ENCODE data around the gene ABCA5. TPM values are rescaled to one million over a fixed set of nuclear protein-coding genes. Genes with fewer than 3 reads are reported as not detected.
"Not testable (repeated sequence)": the region's sequence is repeated elsewhere in the genome, so short reads cannot be mapped to it uniquely, and the experiment has no call there.

ABCA5 gene
- total RNA-seq, 2 donors from 2014 or later = 2.7 to 2.8 TPM

DNA sequence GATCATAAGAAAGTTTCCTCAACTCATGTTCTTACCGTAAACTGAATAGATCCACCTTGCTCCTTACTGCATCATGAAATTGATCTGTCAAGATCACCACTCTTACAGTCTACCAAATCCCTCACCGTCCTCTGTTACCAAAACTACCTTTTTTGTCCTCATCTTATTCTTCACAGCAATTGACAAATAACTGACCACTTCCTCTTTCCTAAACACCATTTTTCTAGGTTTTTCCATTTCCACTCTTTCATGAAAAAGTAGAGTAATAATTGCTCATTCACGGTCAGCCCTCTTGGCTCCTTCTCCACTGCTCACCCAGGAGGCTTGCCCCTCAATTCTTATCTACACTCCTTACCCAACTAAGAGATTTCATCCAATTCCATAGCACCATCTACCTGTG lies 44.9 kb downstream of the ABCA5 start:
- Histone ChIP-seq H3K36me3 (ENCODE audit: control insufficient read depth, insufficient read depth, low read length) (no peaks in the 10 kb centered on the region), H3K9ac (ENCODE audit: extremely low read depth, low read length, poor library complexity, severe bottlenecking) (no peak overlapping the region), H3K4me3 (ENCODE audit: low read length) (no peak overlapping the region), H3K4me1 (ENCODE audit: control insufficient read depth, insufficient read depth, low read length) (no peaks in the 10 kb centered on the region), H3K27me3 (ENCODE audit: control insufficient read depth, insufficient read depth, low read length, poor library complexity, severe bottlenecking) (no peaks in the 10 kb centered on the region), H3K27ac (ENCODE audit: low read depth, low read length) (no peak overlapping the region), H3K9me3 (ENCODE audit: control insufficient read depth, low read length) (no peaks in the 10 kb centered on the region)
- no peak for DNase-seq
- Mint-ChIP-seq H3K36me3 (ENCODE audit: low read depth) (no peaks in the 10 kb centered on the region), H3K27ac (no peak overlapping the region), H3K9me3 (no peaks in the 10 kb centered on the region), H3K4me3 (no peak overlapping the region), H3K27me3 (ENCODE audit: insufficient read depth) (no peaks in the 10 kb centered on the region), H3K4me1 (no peaks in the 10 kb centered on the region)
- 82 to 89% methylated on average over 3 of the region's 3 CpGs for WGBS, 2 experiments (ENCODE audit: insufficient coverage in 1 of 2, insufficient read length in 1 of 2)
- TF ChIP-seq CTCF (conservative IDR thresholded peaks at IDR 0.05) = no peak

DNA sequence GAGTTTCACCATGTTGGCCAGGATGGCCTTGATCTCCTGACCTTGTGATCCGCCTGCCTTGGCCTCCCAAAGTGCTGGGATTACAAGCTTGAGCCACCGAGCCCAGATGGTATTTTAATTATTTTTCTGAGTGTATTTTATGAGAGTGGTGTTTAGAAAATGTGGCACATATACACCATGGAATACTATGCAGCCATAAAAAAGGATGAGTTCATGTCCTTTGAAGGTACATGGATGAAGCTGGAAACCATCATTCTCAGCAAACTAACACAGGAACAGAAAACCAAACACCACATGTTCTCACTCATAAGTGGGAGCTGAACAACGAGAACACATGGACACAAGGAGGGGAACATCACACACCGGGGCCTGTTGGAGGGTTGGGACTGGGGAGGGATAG lies 50.7 kb downstream of the ABCA5 start:
- not testable (repeated sequence) for H3K27ac Mint-ChIP-seq; DNase-seq; H3K4me3 Mint-ChIP-seq; H3K4me1 Mint-ChIP-seq; H3K27ac ChIP-seq (ENCODE audit: low read depth, low read length); H3K27me3 Mint-ChIP-seq (ENCODE audit: insufficient read depth); H3K4me1 ChIP-seq (ENCODE audit: control insufficient read depth, insufficient read depth, low read length); H3K9me3 ChIP-seq (ENCODE audit: control insufficient read depth, low read length); H3K36me3 Mint-ChIP-seq (ENCODE audit: low read depth); H3K27me3 ChIP-seq (ENCODE audit: control insufficient read depth, insufficient read depth, low read length, poor library complexity, severe bottlenecking); H3K4me3 ChIP-seq (ENCODE audit: low read length); H3K9me3 Mint-ChIP-seq; H3K9ac ChIP-seq (ENCODE audit: extremely low read depth, low read length, poor library complexity, severe bottlenecking); H3K36me3 ChIP-seq (ENCODE audit: control insufficient read depth, insufficient read depth, low read length)
- 100% methylated on average over 4 of the region's 4 CpGs; no CpG with 5 or more reads in 1 of the 2 experiments for WGBS, 2 experiments (ENCODE audit: insufficient coverage in 1 of 2, insufficient read length in 1 of 2)

DNA sequence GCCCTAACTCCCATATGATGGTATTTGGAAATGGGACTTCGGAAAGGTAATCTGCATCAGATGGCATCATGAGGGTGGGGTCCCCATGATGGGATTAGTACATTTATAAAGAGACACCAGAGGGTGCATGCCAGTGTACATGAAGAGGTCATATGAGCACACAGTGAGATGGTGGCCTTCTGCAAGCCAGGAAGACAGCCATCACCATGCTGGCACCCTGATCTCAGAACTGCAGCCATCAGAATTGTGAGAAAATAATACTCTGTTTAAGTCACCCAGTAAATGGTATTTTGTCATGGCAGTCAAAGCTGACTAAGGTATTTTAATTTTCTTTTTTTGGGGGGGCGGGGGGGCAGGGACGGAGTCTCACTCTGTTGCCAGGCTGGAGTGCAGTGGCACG lies 51.2 kb downstream of the ABCA5 start:
- no peaks in the 10 kb centered on the region for H3K36me3 Mint-ChIP-seq (ENCODE audit: low read depth)
- no peak for TF ChIP-seq CTCF (conservative IDR thresholded peaks at IDR 0.05)
- H3K4me1 Mint-ChIP-seq = no peaks in the 10 kb centered on the region
- no peak for DNase-seq
- Histone ChIP-seq H3K27me3 (ENCODE audit: control insufficient read depth, insufficient read depth, low read length, poor library complexity, severe bottlenecking) (no peaks in the 10 kb centered on the region), H3K9me3 (ENCODE audit: control insufficient read depth, low read length) (no peaks in the 10 kb centered on the region), H3K36me3 (ENCODE audit: control insufficient read depth, insufficient read depth, low read length) (no peaks in the 10 kb centered on the region), H3K9ac (ENCODE audit: extremely low read depth, low read length, poor library complexity, severe bottlenecking) (no peak overlapping the region), H3K4me1 (ENCODE audit: control insufficient read depth, insufficient read depth, low read length) (no peaks in the 10 kb centered on the region), H3K27ac (ENCODE audit: low read depth, low read length) (no peak overlapping the region), H3K4me3 (ENCODE audit: low read length) (no peak overlapping the region)
- peaks cover 3% of the 10 kb centered on the region for H3K9me3 Mint-ChIP-seq
- no peaks in the 10 kb centered on the region for H3K27me3 Mint-ChIP-seq (ENCODE audit: insufficient read depth)
- H3K27ac Mint-ChIP-seq = no peak overlapping the region
- 96 to 100% methylated on average over 1 to 4 of the region's 4 CpGs for WGBS, 2 experiments (ENCODE audit: insufficient coverage in 1 of 2, insufficient read length in 1 of 2)
- H3K4me3 Mint-ChIP-seq = no peak overlapping the region

DNA sequence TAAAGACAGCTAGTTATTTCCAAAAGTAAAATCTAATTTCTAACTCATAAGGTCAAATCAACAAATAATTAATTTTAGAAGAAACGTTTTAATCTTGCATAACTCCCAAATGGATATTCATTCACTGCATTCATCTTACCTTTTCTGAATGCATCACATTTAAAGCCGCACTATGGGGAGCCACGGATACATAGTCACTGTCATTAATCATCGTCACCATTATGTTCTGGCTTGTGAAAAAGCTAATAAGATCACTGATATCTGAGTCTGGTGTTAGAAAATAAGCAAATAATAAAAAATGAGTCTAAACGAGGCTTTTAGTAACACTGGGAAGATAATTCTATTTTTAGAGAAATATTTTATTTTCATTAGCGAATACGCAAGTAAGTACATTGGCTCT lies 55.9 kb downstream of the ABCA5 start:
- no peaks in the 10 kb centered on the region for H3K4me1 Mint-ChIP-seq
- Histone ChIP-seq H3K27me3 (ENCODE audit: control insufficient read depth, insufficient read depth, low read length, poor library complexity, severe bottlenecking) (no peaks in the 10 kb centered on the region), H3K27ac (ENCODE audit: low read depth, low read length) (no peak overlapping the region), H3K9ac (ENCODE audit: extremely low read depth, low read length, poor library complexity, severe bottlenecking) (no peak overlapping the region), H3K4me3 (ENCODE audit: low read length) (no peak overlapping the region), H3K9me3 (ENCODE audit: control insufficient read depth, low read length) (no peaks in the 10 kb centered on the region), H3K4me1 (ENCODE audit: control insufficient read depth, insufficient read depth, low read length) (no peaks in the 10 kb centered on the region), H3K36me3 (ENCODE audit: control insufficient read depth, insufficient read depth, low read length) (no peaks in the 10 kb centered on the region)
- 85 to 88% methylated on average over 7 of the region's 7 CpGs for WGBS, 2 experiments (ENCODE audit: insufficient coverage in 1 of 2, insufficient read length in 1 of 2)
- no peaks in the 10 kb centered on the region for H3K36me3 Mint-ChIP-seq (ENCODE audit: low read depth)
- H3K9me3 Mint-ChIP-seq = peaks cover 3% of the 10 kb centered on the region
- no peak overlapping the region for H3K27ac Mint-ChIP-seq
- no peak overlapping the region for H3K4me3 Mint-ChIP-seq
- no peak for DNase-seq
- H3K27me3 Mint-ChIP-seq (ENCODE audit: insufficient read depth) = no peaks in the 10 kb centered on the region
- no peak for TF ChIP-seq CTCF (conservative IDR thresholded peaks at IDR 0.05)

Data from endodermal cell (in vitro differentiated cells).